Lung (tissue), 12 donors: ENCODE results near the gene SNAP25. TPM values are rescaled to one million over a fixed set of nuclear protein-coding genes. Genes with fewer than 3 reads are reported as not detected.

Experiments used
- ATAC-seq: fragments of 200-7000 bp; cut with Tn5 transposase; one replicate; pipeline ENCODE4 v1.9.1; 2020; ENCODE audit warnings: moderate number of reproducible peaks; ENCODE audit not compliant: insufficient read depth, low FRiP score
- DNase-seq, 3 donors: peaks; one replicate each; pipeline ENCODE4 v3.0.0-alpha.2; 2013 to 2017
- H3K27ac ChIP-seq, 2 donors: one replicate each; pipeline ENCODE4 v1.5.1; 2013; ENCODE audit warnings: mild to moderate bottlenecking in 2 of 2, moderate library complexity in 2 of 2, control low read depth in 1 of 2, inconsistent platforms in 1 of 2, low read depth in 1 of 2, low read length in 1 of 2
- H3K27me3 ChIP-seq, 3 donors: one replicate each; pipeline ENCODE4 v1.5.1; 2013; ENCODE audit warnings: low read length in 2 of 3; ENCODE audit not compliant: control insufficient read depth in 3 of 3, insufficient read depth in 3 of 3
- H3K36me3 ChIP-seq, 4 donors: one replicate each; pipeline ENCODE4 v1.5.1; 2013; ENCODE audit warnings: low read length in 4 of 4, mild to moderate bottlenecking in 1 of 4, moderate library complexity in 1 of 4; ENCODE audit not compliant: control insufficient read depth in 4 of 4, insufficient read depth in 4 of 4
- H3K4me1 ChIP-seq, 5 donors: one replicate each; pipeline ENCODE4 v1.5.1; 2013; ENCODE audit warnings: low read length in 5 of 5, mild to moderate bottlenecking in 2 of 5, moderate library complexity in 1 of 5; ENCODE audit not compliant: control insufficient read depth in 5 of 5, insufficient read depth in 5 of 5
- H3K4me3 ChIP-seq: one replicate; pipeline ENCODE4 v1.5.1; 2013; ENCODE audit warnings: mild to moderate bottlenecking, control low read depth, moderate library complexity
- H3K9ac ChIP-seq, 2 donors: one replicate each; pipeline ENCODE4 v1.5.1; 2013; ENCODE audit warnings: low read length in 2 of 2, control low read depth in 1 of 2; ENCODE audit not compliant: insufficient read depth in 1 of 2
- H3K9me3 ChIP-seq, 4 donors: one replicate each; pipeline ENCODE4 v1.5.1; 2013; ENCODE audit warnings: low read length in 3 of 4, mild to moderate bottlenecking in 1 of 4, moderate library complexity in 1 of 4; ENCODE audit not compliant: control insufficient read depth in 4 of 4, insufficient read depth in 3 of 4
- WGBS, 2 donors: extraction: QIAGEN DNeasy Blood & Tissue Kit; methylation state at CpG; one replicate each; pipeline ENCODE4 v1.1.7; 2013; 5-methylcytosine and 5-hydroxymethylcytosine counted together
- polyA plus RNA-seq, 2 donors: library from polyadenylated mRNA; stranded (reverse); fragments of 200-250 nt; gene quantifications; one replicate each; pipeline ENCODE4 v1.2.1, GENCODE V29; 2013
- total RNA-seq, 2 donors: library from RNA; depleted of rRNA in 1 of 2; stranded (reverse); fragments of >200 nt in 1 of 2; gene quantifications; one replicate each; pipeline ENCODE4 v1.2.1, GENCODE V29; 2014 to 2021
- TF ChIP-seq, protein P1 (sequence below): IDR thresholded peaks from 2 replicates; pipeline ENCODE4 v1.5.1; 2012; ENCODE audit warnings: mild to moderate bottlenecking; ENCODE audit errors: control extremely low read depth, extremely low read depth
- donor health status: control.
- donor health status: control.
- donor health status: Bipolar disorder and iron deficiency.
- donor health status: healthy.
- donor health status: DM: yes; HTN: yes; CAD: no.

Gene SNAP25
- total and polyA plus RNA-seq, 4 donors = 0.14 to 5.4 (median 0.85) TPM

DNA sequence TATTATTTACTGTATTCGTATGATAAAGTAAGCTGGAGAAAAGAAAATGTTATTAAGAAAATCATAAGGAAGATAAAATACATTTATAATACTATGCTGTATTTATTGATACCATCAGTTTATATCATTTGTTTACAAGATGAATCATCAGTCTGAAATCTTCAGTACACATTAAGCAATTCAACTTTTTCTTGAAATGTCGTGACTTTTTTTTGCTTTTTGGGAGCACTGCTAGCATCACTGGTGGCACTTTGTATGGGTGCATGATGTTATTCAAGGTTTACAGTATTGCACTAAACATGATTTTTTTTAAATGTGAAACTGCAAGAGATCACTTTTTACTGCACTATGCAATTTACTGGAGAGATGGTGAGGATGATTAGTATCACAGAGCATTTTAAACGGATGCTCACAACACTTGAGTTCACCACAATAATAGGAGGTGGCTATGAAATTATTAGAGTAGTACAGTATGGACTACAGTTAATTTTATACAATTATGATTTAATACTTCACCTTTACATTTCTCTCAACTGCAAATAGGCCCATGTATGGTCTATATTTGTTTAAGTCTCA, 85.9 kb downstream of the SNAP25 start:
- TF ChIP-seq, protein P1, sequence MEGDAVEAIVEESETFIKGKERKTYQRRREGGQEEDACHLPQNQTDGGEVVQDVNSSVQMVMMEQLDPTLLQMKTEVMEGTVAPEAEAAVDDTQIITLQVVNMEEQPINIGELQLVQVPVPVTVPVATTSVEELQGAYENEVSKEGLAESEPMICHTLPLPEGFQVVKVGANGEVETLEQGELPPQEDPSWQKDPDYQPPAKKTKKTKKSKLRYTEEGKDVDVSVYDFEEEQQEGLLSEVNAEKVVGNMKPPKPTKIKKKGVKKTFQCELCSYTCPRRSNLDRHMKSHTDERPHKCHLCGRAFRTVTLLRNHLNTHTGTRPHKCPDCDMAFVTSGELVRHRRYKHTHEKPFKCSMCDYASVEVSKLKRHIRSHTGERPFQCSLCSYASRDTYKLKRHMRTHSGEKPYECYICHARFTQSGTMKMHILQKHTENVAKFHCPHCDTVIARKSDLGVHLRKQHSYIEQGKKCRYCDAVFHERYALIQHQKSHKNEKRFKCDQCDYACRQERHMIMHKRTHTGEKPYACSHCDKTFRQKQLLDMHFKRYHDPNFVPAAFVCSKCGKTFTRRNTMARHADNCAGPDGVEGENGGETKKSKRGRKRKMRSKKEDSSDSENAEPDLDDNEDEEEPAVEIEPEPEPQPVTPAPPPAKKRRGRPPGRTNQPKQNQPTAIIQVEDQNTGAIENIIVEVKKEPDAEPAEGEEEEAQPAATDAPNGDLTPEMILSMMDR = no peak
- Histone ChIP-seq H3K36me3 (peaks cover 0 to 2% (median 0%) of the 10 kb centered on the region in 4 donors), H3K4me1 (no peaks in the 10 kb centered on the region), H3K9ac (no peak overlapping the region), H3K9me3 (no peaks in the 10 kb centered on the region), H3K27ac (no peak overlapping the region), H3K4me3 (no peak overlapping the region), H3K27me3 (no peaks in the 10 kb centered on the region)
- 85 to 87% methylated on average over 3 of the region's 3 CpGs for WGBS, 2 donors
- ATAC-seq (no peak), DNase-seq (no peak)

DNA sequence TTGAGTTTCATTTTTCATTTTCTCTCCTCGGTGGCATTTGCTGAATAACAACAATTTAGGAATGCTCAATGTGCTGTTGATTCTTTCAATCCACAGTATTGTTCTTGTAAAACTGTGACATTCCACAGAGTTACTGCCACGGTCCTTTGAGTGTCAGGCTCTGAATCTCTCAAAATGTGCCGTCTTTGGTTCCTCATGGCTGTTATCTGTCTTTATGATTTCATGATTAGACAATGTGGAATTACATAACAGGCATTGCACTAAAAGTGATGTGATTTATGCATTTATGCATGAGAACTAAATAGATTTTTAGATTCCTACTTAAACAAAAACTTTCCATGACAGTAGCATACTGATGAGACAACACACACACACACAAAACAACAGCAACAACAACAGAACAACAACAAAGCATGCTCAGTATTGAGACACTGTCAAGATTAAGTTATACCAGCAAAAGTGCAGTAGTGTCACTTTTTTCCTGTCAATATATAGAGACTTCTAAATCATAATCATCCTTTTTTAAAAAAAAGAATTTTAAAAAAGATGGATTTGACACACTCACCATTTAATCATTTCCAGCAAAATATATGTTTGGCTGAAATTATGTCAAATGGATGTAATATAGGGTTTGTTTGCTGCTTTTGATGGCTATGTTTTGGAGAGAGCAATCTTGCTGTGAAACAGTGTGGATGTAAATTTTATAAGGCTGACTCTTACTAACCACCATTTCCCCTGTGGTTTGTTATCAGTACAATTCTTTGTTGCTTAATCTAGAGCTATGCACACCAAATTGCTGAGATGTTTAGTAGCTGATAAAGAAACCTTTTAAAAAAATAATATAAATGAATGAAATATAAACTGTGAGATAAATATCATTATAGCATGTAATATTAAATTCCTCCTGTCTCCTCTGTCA, 88.1 kb downstream of the SNAP25 start:
- H3K9ac ChIP-seq = no peak overlapping the region

DNA sequence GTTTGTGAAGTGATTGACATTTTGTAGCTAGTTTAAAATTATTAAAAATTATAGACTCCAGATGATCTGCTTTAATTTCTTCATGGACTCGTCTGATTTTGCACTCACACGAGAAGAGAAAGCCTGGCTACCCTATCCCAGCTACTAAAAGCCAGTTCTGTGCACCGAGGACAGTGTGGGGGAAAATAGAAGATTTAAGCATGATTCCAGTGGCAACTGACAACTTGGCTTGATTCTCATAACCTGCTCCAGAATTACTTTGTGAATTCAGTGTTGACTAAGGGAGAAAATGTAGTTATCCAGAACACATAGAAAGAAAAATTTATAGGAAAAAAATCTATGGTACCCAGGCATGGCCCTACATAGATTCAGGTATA, 88.7 kb downstream of the SNAP25 start:
- Histone ChIP-seq H3K4me3 (no peak overlapping the region), H3K27ac (no peak overlapping the region), H3K9ac (no peak overlapping the region), H3K27me3 (no peaks in the 10 kb centered on the region), H3K9me3 (no peaks in the 10 kb centered on the region), H3K36me3 (peaks cover 0 to 2% (median 0%) of the 10 kb centered on the region in 4 donors), H3K4me1 (no peaks in the 10 kb centered on the region)
- TF ChIP-seq, protein P1 = no peak
- 21 to 38% methylated on average over 3 of the region's 3 CpGs for WGBS, 2 donors
- ATAC-seq = no peak
- DNase-seq = no peak

More for the DNA sequence above, 88.1 kb downstream of the SNAP25 start:
- Histone ChIP-seq H3K4me1 (no peaks in the 10 kb centered on the region), H3K9me3 (no peaks in the 10 kb centered on the region), H3K36me3 (peaks cover 0 to 2% (median 0%) of the 10 kb centered on the region in 4 donors), H3K4me3 (no peak overlapping the region), H3K27ac (no peak overlapping the region), H3K27me3 (no peaks in the 10 kb centered on the region)
- ATAC-seq (no peak), DNase-seq (no peak)
- WGBS, 2 donors = 29 to 33% methylated on average over 3 of the region's 3 CpGs
- TF ChIP-seq, protein P1 = no peak
